ENCODE results near the gene GAS2.

- TF ChIP-seq CTCF (IDR thresholded peaks at IDR 0.05; ENCODE audit: low read length) (no peak), EZH2phosphoT487 (IDR thresholded peaks at IDR 0.05; ENCODE audit: low read length) (no peak)
Observed at GRCh38 chr11:22635689-22636088, 30.7 kb upstream of the GAS2 start.
